ENCODE measurements around the gene MEGF6.
A peak's percentile ranks its signal among the peaks of the same experiment; 100 is the strongest.

MEGF6 gene

DNA sequence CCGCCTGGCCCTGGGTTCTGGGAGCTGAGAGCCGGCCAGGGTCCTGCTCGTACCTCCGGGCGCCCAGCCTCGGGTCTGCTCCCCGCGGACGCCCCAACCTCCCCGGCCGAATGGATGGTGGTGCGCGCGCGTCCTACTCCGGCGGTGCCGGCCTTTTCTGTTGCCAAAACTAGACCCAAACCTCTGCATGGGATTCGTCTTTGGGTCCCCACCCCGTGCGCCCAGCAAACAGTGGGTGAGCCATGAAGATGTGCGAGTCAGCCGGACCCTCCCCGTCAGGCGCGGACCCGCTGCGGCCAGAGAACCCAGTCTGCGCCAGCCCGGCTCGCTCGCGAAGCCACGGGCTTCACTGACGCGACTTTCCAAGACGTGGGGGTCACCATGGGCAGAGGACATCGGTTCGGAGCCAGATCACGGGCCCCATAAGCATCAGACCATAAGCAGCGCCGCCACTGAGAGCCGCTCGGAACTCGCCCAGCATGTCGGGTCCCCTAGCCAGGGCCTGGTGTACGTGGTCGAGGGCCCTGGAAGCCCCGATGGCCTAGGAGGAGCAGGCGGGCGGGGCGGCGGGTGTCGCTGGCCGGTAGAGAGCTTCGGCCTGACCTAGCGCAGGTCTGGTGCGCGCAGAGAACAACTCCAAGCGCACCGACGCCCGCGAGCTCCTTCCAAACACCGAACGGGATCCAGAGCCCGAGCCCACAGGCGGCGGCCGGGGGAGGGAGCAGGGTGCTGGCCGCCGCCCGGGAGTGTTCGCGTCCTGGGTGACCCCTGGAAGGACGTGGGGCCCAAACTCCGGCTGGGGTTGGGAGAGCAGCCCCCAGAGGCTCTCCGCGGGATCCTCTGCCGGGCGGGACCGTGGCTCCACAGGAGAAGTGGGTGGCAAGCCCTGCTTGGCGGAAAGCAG is 40.0 kb upstream of the MEGF6 start:
- ChIA-PET CTCF (no interaction called here), POLR2A (no interaction called here)
- H3K4me3 ChIP-seq (ENCODE audit: low read depth, low read length), result no peak overlapping the region
- TF ChIP-seq, protein P1, sequence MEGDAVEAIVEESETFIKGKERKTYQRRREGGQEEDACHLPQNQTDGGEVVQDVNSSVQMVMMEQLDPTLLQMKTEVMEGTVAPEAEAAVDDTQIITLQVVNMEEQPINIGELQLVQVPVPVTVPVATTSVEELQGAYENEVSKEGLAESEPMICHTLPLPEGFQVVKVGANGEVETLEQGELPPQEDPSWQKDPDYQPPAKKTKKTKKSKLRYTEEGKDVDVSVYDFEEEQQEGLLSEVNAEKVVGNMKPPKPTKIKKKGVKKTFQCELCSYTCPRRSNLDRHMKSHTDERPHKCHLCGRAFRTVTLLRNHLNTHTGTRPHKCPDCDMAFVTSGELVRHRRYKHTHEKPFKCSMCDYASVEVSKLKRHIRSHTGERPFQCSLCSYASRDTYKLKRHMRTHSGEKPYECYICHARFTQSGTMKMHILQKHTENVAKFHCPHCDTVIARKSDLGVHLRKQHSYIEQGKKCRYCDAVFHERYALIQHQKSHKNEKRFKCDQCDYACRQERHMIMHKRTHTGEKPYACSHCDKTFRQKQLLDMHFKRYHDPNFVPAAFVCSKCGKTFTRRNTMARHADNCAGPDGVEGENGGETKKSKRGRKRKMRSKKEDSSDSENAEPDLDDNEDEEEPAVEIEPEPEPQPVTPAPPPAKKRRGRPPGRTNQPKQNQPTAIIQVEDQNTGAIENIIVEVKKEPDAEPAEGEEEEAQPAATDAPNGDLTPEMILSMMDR (IDR thresholded peaks at IDR 0.05; ENCODE audit: insufficient read depth, low read length, missing control alignments), result no peak
- DNase-seq (ENCODE audit: low read depth, low spot score), result no peak

DNA sequence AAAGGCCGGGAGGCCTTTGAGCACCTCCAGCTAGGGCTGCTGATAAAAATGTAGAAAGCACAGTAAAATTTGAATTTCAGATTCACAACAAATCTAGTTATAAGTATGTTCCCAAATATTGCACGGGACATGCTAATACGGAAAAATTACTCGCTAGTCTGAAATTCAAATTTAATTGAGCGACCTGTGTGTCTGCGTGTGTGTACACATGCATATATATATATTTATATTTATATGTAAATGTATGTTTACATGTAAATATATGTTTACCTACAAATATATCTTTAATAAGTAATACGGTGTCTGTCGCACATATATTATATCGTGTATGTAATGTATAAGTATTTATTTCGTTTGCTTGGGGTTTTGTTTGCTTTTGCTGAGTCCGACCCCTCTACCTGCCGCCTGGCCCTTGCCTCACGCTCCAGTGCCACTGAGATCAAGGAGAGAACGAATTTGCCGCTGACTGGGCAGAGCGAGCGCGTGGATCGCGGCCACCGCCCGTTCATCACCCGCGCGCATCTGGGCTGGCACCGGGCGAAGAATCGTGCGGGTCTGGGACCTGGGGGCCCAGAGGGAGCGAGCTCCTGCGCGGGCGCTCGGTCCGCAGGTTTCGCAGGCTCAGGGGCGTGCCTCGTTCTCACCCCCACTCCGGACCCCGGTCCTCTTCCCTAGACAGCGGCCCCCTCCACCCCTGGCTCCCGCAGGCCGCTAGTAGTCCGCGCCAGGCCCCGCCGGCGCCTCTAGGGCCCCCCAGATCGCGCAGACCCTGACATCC is 39.1 kb upstream of the MEGF6 start:
- TF ChIP-seq, protein P1 (IDR thresholded peaks at IDR 0.05; ENCODE audit: insufficient read depth, low read length, missing control alignments), result no peak
- no peak overlapping the region for H3K4me3 ChIP-seq (ENCODE audit: low read depth, low read length)
- ChIA-PET CTCF (interaction anchor here (1.0 to 3.4 kb wide), 4 partner anchors 11 to 198 kb away, joined by 3 to 12 read pairs (median 4); no protein-coding TSS in a partner anchor), POLR2A (no interaction called here)
- DNase-seq (ENCODE audit: low read depth, low spot score), result no peak

DNA sequence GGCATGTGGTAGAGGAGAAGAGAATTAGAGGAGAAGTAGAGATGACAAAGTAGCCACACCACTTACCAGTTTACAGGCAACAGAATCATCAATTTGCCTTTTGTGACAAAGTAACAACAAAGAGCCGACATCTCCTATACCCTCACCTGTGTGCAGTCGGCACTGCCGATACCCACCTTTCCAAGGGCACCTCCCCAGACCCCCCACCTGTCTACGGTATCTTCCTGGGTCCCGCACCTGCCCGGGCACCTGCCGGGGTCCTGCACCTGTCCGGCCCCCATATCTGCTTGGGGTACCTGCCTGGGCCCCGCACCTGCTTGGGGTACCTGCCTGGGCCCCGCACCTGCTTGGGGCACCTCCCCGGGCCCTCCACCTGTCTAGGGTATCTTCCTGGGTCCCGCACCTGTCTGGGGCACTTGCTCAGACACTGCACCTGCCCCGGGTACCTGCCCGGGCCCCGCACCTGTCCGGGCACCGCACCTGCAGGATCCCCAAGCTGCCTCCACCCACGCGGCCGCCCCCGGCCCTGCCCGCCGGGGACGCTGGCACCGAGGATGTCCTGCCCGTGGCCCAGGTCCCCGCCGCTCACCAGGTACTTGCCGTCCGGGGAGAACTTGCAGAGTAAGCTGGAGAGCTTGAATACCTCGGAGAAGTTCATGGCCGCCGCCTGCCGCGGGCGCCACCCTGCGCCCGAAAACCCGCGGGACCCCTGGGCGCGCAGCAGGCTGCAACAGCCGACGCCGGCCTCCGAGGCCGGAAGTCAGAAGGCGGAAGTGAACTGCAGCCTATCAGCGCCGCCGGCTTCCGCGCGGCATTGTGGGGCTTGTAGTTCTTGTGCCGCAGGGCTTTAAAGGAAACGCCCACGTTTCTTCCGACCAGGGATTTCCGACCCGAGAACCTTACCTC is 38.3 kb upstream of the MEGF6 start, which contains the start of gene WRAP73:
TSS of gene WRAP73 (minus strand) at position 762 of the 906 bp plus-strand sequence. CDS start at position 658, 104 bp downstream.
- TF ChIP-seq, protein P1 (IDR thresholded peaks at IDR 0.05; ENCODE audit: insufficient read depth, low read length, missing control alignments), result peak; percentile 27
- H3K4me3 ChIP-seq (ENCODE audit: low read depth, low read length), result peak within 1 kb of the TSS; percentile 83
- peak; percentile 26 for DNase-seq (ENCODE audit: low read depth, low spot score)
- ChIA-PET POLR2A (interaction anchor here (0.7 kb wide), 1 partner anchor 20 kb away, joined by 3 read pairs; no protein-coding TSS in a partner anchor), CTCF (interaction anchor here (0.7 to 3.4 kb wide), 7 partner anchors 10 to 197 kb away, joined by 3 to 12 read pairs (median 3); no protein-coding TSS in a partner anchor)

DNA sequence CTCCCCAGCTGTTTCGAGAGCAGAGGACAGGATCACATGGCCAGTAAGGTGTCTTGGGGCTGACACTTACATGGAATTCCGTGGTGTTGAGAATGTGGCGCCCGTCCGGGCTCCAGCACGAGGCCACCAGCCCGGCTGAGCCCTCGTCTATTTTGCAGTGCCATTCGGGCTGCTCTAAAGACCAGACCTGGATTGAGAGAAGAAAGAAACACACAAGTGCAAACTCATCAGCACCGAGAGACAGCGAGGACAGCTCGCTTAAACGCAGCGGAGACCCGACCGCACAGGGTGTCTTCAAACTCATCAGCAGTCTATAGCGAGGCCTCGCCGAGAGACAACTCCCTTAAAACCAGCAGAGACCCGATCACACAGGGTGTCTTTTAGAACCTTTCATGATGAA is 35.3 kb upstream of the MEGF6 start:
- ChIA-PET POLR2A (no interaction called here), CTCF (interaction anchor here (0.8 to 1.2 kb wide), 2 partner anchors 18 to 32 kb away, joined by 3 read pairs; no protein-coding TSS in a partner anchor)
- no peak for DNase-seq (ENCODE audit: low read depth, low spot score)
- TF ChIP-seq, protein P1 (IDR thresholded peaks at IDR 0.05; ENCODE audit: insufficient read depth, low read length, missing control alignments), result no peak
- H3K4me3 ChIP-seq (ENCODE audit: low read depth, low read length), result no peak overlapping the region

DNA sequence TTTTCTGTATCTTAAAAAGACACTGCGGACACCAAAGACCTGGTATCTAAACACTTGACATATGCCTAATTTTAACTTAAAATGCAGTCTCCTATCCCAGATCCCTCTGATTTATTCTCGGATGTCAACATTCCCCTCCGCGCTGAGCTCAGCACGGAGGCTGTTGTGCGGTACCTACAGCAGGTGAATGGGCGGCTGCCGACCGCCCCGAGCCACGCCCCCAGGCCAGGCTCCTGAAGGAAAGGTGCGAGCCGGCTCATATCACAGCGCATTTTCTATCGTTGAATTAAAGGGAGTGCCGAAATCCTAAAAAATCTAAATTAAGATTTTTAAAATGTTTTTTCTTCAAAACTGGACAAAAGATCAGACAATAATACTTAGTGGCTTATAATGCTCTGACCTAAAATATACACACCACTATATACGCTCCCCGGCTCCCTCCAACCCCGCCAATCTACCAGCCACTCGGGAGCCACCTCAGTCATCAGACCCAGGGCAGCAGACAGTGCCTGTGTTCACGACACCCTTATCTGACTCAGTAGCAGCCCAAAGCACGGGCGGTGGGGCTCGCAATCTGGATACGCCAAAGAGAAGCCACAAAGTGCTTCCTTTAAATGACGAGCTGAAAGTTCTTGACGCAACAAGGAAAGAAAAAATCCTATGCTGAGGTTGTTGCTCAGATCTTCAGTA is 34.5 kb upstream of the MEGF6 start:
- TF ChIP-seq, protein P1 (IDR thresholded peaks at IDR 0.05; ENCODE audit: insufficient read depth, low read length, missing control alignments), result no peak
- CTCF ChIA-PET, result interaction anchor here (0.8 to 1.2 kb wide), 3 partner anchors 17 to 31 kb away, joined by 3 read pairs; no protein-coding TSS in a partner anchor
- POLR2A ChIA-PET, result no interaction called here

More for the DNA sequence above, 34.5 kb upstream of the MEGF6 start:
- no peak for DNase-seq (ENCODE audit: low read depth, low spot score)
- H3K4me3 ChIP-seq (ENCODE audit: low read depth, low read length), result no peak overlapping the region

Measured in AG04449 (cell line).